Neural cell (in vitro differentiated cells): ENCODE data around the gene EPN1. TPM values are rescaled to one million over a fixed set of nuclear protein-coding genes. Genes with fewer than 3 reads are reported as not detected.

Source experiments
- H2AFZ ChIP-seq: fragments of 200-600, 300-800 bp; sonication (generic), shearing (Covaris generic); 2 replicates; pipeline ENCODE4 v1.6.0; 2014; ENCODE audit warnings: low read depth, mild to moderate bottlenecking, antibody characterized with exemption, low read length, moderate library complexity
- H3F3A ChIP-seq: fragments of 200-600 bp; shearing (Covaris generic); 2 replicates; pipeline ENCODE4 v1.6.1; 2016; ENCODE audit warnings: mild to moderate bottlenecking, moderate library complexity, mixed read lengths, antibody characterized with exemption, low read length; ENCODE audit not compliant: insufficient read depth, poor library complexity, severe bottlenecking
- H3K27ac ChIP-seq: fragments of 200-600, 300-800 bp; sonication (generic), shearing (Covaris generic); 2 replicates; pipeline ENCODE4 v1.5.1; 2014; ENCODE audit warnings: mild to moderate bottlenecking, low read length, moderate library complexity
- H3K27me3 ChIP-seq: fragments of 300-800, 200-600 bp; sonication (generic), shearing (Covaris generic); 2 replicates; pipeline ENCODE4 v1.6.0; 2014; ENCODE audit warnings: mild to moderate bottlenecking, low read depth, low read length, moderate library complexity; ENCODE audit not compliant: insufficient read depth
- H3K36me3 ChIP-seq: fragments of 300-800, 200-600 bp; sonication (generic), shearing (Covaris generic); 2 replicates; pipeline ENCODE4 v1.5.1; 2014; ENCODE audit warnings: mild to moderate bottlenecking, antibody characterized with exemption, low read length, moderate library complexity; ENCODE audit not compliant: insufficient read depth
- H3K4me2 ChIP-seq: fragments of 300-800, 200-600 bp; sonication (generic), shearing (Covaris generic); 2 replicates; pipeline ENCODE4 v1.6.0; 2014; ENCODE audit warnings: mild to moderate bottlenecking, low read length
- H3K4me3 ChIP-seq: fragments of 300-800, 200-600 bp; sonication (generic), shearing (Covaris generic); 2 replicates; pipeline ENCODE4 v1.5.1; 2014; ENCODE audit warnings: mild to moderate bottlenecking, low read length, moderate library complexity
- H3K79me2 ChIP-seq: fragments of 200-600 bp; shearing (Covaris generic); replicated peaks from 2 replicates; pipeline ENCODE4 v1.6.0; 2014; ENCODE audit warnings: mild to moderate bottlenecking, low read length, moderate library complexity; ENCODE audit not compliant: insufficient read depth
- H3K9ac ChIP-seq: fragments of 300-800, 200-600 bp; sonication (generic), shearing (Covaris generic); 2 replicates; pipeline ENCODE4 v1.6.1; 2016; ENCODE audit warnings: mild to moderate bottlenecking, low read length, mixed read lengths
- H3K9me2 ChIP-seq: fragments of 200-600 bp; shearing (Covaris generic); 2 replicates; pipeline ENCODE4 v1.6.1; 2016; ENCODE audit warnings: mild to moderate bottlenecking, low read length, mixed read lengths; ENCODE audit not compliant: insufficient read depth
- H3K9me3 ChIP-seq: fragments of 200-600, 300-800 bp; sonication (generic), shearing (Covaris generic); 2 replicates; pipeline ENCODE4 v1.6.1; 2016; ENCODE audit warnings: mild to moderate bottlenecking, mixed run types, low read length, moderate library complexity, mixed read lengths
- H4K20me1 ChIP-seq: fragments of 200-600 bp; shearing (Covaris generic); 2 replicates; pipeline ENCODE4 v1.6.1; 2016; ENCODE audit warnings: mild to moderate bottlenecking, mixed run types; ENCODE audit not compliant: insufficient read depth
- CTCF ChIP-seq: fragments of 450-650 bp; IDR thresholded peaks from 2 replicates; pipeline ENCODE4 v1.5.1; 2014; ENCODE audit warnings: antibody characterized with exemption, mild to moderate bottlenecking, moderate library complexity; ENCODE audit not compliant: poor library complexity, severe bottlenecking
- EP300 ChIP-seq: fragments of 450-650 bp; conservative IDR thresholded peaks from 2 replicates; pipeline ENCODE4 v1.6.1; 2014; ENCODE audit warnings: antibody characterized with exemption, mild to moderate bottlenecking, moderate library complexity; ENCODE audit not compliant: poor library complexity, severe bottlenecking
- EZH2 ChIP-seq: fragments of 200-600, 300-800 bp; shearing (Covaris generic), sonication (generic); IDR thresholded peaks from 2 replicates; pipeline ENCODE4 v1.6.1; 2014; ENCODE audit warnings: antibody characterized with exemption, low read length, borderline replicate concordance, mild to moderate bottlenecking; ENCODE audit not compliant: insufficient read depth, poor library complexity, severe bottlenecking
- MXI1 ChIP-seq: fragments of 450-650 bp; conservative IDR thresholded peaks from 2 replicates; pipeline ENCODE4 v1.6.1; 2014; ENCODE audit warnings: antibody characterized with exemption, mild to moderate bottlenecking; ENCODE audit not compliant: poor library complexity, severe bottlenecking
- POLR2AphosphoS5 ChIP-seq: IDR thresholded peaks from 2 replicates; pipeline ENCODE4 v1.6.1; 2012
- RAD21 ChIP-seq: fragments of 450-650 bp; conservative IDR thresholded peaks from 2 replicates; pipeline ENCODE4 v1.6.1; 2014; ENCODE audit warnings: antibody characterized with exemption, mild to moderate bottlenecking, moderate library complexity
- SMC3 ChIP-seq: fragments of 450-650 bp; conservative IDR thresholded peaks from 2 replicates; pipeline ENCODE4 v1.6.1; 2014; ENCODE audit warnings: antibody characterized with exemption, mild to moderate bottlenecking, moderate library complexity; ENCODE audit not compliant: poor library complexity
- TAF1 ChIP-seq: IDR thresholded peaks from 2 replicates; pipeline ENCODE4 v1.6.1; 2012; ENCODE audit warnings: low read depth
- polyA plus RNA-seq: library from polyadenylated mRNA; depleted of rRNA; stranded (reverse); fragments of >200 nt; gene quantifications from 2 replicates; pipeline ENCODE4 v1.2.3, GENCODE V29; 2014
- TF ChIP-seq, protein P1 (sequence below): IDR thresholded peaks from 2 replicates; pipeline ENCODE4 v1.6.1; 2012; ENCODE audit warnings: borderline replicate concordance

The EPN1 gene
- polyA plus RNA-seq, 1 donor from 2014 or later = 21.0 TPM

GRCh38 chr19:55684946-55685681 is 10.1 kb downstream of the EPN1 start:
- Histone ChIP-seq H3K27ac (no peak overlapping the region), H2AFZ (no peak overlapping the region), H3K9me3 (no peaks in the 10 kb centered on the region), H3K4me3 (no peak overlapping the region), H3K9me2 (no peaks in the 10 kb centered on the region), H3K27me3 (no peaks in the 10 kb centered on the region), H4K20me1 (no peaks in the 10 kb centered on the region), H3F3A (no peaks in the 10 kb centered on the region), H3K36me3 (peaks cover 8% of the 10 kb centered on the region), H3K4me2 (no peak overlapping the region), H3K9ac (no peak overlapping the region), H3K79me2 (peaks cover 10% of the 10 kb centered on the region)
- TF ChIP-seq EZH2 (no peak), EP300 (no peak), RAD21 (no peak), POLR2AphosphoS5 (no peak), TAF1 (no peak), CTCF (no peak), SMC3 (no peak), MXI1 (no peak)
- TF ChIP-seq, protein P1, sequence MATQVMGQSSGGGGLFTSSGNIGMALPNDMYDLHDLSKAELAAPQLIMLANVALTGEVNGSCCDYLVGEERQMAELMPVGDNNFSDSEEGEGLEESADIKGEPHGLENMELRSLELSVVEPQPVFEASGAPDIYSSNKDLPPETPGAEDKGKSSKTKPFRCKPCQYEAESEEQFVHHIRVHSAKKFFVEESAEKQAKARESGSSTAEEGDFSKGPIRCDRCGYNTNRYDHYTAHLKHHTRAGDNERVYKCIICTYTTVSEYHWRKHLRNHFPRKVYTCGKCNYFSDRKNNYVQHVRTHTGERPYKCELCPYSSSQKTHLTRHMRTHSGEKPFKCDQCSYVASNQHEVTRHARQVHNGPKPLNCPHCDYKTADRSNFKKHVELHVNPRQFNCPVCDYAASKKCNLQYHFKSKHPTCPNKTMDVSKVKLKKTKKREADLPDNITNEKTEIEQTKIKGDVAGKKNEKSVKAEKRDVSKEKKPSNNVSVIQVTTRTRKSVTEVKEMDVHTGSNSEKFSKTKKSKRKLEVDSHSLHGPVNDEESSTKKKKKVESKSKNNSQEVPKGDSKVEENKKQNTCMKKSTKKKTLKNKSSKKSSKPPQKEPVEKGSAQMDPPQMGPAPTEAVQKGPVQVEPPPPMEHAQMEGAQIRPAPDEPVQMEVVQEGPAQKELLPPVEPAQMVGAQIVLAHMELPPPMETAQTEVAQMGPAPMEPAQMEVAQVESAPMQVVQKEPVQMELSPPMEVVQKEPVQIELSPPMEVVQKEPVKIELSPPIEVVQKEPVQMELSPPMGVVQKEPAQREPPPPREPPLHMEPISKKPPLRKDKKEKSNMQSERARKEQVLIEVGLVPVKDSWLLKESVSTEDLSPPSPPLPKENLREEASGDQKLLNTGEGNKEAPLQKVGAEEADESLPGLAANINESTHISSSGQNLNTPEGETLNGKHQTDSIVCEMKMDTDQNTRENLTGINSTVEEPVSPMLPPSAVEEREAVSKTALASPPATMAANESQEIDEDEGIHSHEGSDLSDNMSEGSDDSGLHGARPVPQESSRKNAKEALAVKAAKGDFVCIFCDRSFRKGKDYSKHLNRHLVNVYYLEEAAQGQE = no peak

DNA sequence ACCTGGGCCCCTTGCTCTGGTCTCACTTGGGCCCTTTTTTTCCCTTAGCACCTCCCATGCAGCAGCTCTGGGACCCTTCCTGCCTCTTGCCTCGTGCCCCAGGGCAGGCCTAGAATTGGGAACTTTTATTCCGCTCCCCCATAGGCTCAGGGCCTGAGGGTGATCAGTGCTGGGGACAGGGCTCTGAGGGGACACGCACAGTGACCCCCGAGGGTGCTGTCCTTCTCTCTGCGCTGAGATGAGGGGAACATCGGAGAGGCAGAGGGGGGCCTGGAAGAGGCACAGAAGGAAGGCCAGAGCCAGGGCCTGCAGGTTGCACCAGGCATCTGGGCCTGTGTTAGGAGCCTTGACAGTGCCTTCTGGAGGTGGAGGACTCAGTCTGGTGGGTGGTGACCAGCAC is 10.8 kb downstream of the EPN1 start:
- no peak overlapping the region for H3K27ac ChIP-seq
- no peaks in the 10 kb centered on the region for H3K9me2 ChIP-seq
- no peaks in the 10 kb centered on the region for H3K9me3 ChIP-seq
- H3K4me2 ChIP-seq = no peak overlapping the region
- H3K79me2 ChIP-seq = peaks cover 8% of the 10 kb centered on the region
- TF ChIP-seq MXI1 = no peak
- no peak for TF ChIP-seq POLR2AphosphoS5
- H4K20me1 ChIP-seq = no peaks in the 10 kb centered on the region
- no peak overlapping the region for H2AFZ ChIP-seq
- peaks cover 7% of the 10 kb centered on the region for H3K36me3 ChIP-seq
- H3F3A ChIP-seq = no peaks in the 10 kb centered on the region
- no peaks in the 10 kb centered on the region for H3K27me3 ChIP-seq
- no peak overlapping the region for H3K4me3 ChIP-seq
- H3K9ac ChIP-seq = no peak overlapping the region
